Nephron (organoid): ENCODE measurements around the gene FBXL12.

Experiments used
- H3K27ac Mint-ChIP-seq, 3 experiments: 2 replicates each; pipeline ENCODE4 v1.8.0; 2020; ENCODE audit warnings: mixed read lengths in 3 of 3, mild to moderate bottlenecking in 2 of 3, moderate library complexity in 1 of 3
- H3K27me3 Mint-ChIP-seq: 2 replicates; pipeline ENCODE4 v1.8.0; 2021; ENCODE audit warnings: low read depth, mild to moderate bottlenecking, moderate library complexity, mixed read lengths
- H3K36me3 Mint-ChIP-seq: 2 replicates; pipeline ENCODE4 v1.8.0; 2020; ENCODE audit warnings: low read depth, mixed read lengths
- H3K4me1 Mint-ChIP-seq: 2 replicates; pipeline ENCODE4 v1.8.0; 2020; ENCODE audit warnings: mixed read lengths
- H3K4me3 Mint-ChIP-seq, 3 experiments: 2 replicates each; pipeline ENCODE4 v1.8.0; 2020; ENCODE audit warnings: mild to moderate bottlenecking in 3 of 3, mixed read lengths in 3 of 3, moderate library complexity in 2 of 3
- H3K9me3 Mint-ChIP-seq: 2 replicates; pipeline ENCODE4 v1.8.0; 2020; ENCODE audit warnings: mixed read lengths
- TF ChIP-seq, protein P1 (sequence below), 3 experiments: fragments of 200-600 bp; sonication (generic); IDR thresholded peaks; one replicate each; pipeline ENCODE4 v1.5.0; 2021; ENCODE audit warnings: antibody characterized with exemption in 3 of 3; ENCODE audit not compliant: unreplicated experiment in 3 of 3

Gene FBXL12

DNA sequence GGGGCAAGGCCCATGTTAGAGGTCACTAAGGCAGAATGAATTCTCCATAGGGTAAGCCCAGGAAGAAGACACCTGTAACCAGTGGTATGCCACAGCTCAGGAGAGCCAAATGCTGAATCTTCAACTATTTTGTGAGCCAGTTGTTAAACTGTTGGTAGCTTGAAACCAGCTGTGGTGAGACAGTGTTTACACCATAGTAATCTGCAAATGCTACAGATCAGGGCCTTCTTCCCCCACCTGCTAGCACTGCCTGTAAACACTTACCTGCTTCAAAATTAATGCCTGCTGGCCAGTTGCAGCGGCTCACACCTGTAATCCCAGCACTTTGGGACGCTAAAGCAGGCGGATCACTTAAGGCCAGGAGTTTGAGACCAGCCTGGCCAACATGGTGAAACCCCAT is 12.1 kb downstream of the FBXL12 start:
- TF ChIP-seq, protein P1, sequence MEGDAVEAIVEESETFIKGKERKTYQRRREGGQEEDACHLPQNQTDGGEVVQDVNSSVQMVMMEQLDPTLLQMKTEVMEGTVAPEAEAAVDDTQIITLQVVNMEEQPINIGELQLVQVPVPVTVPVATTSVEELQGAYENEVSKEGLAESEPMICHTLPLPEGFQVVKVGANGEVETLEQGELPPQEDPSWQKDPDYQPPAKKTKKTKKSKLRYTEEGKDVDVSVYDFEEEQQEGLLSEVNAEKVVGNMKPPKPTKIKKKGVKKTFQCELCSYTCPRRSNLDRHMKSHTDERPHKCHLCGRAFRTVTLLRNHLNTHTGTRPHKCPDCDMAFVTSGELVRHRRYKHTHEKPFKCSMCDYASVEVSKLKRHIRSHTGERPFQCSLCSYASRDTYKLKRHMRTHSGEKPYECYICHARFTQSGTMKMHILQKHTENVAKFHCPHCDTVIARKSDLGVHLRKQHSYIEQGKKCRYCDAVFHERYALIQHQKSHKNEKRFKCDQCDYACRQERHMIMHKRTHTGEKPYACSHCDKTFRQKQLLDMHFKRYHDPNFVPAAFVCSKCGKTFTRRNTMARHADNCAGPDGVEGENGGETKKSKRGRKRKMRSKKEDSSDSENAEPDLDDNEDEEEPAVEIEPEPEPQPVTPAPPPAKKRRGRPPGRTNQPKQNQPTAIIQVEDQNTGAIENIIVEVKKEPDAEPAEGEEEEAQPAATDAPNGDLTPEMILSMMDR (IDR thresholded peaks at IDR 0.05; ENCODE audit: unreplicated experiment in 3 of 3): no peak
- no peak overlapping the region for H3K27ac Mint-ChIP-seq
- no peaks in the 10 kb centered on the region for H3K4me1 Mint-ChIP-seq
- H3K27me3 Mint-ChIP-seq: no peaks in the 10 kb centered on the region
- H3K36me3 Mint-ChIP-seq: peaks cover 38% of the 10 kb centered on the region
- no peak overlapping the region for H3K4me3 Mint-ChIP-seq
- no peaks in the 10 kb centered on the region for H3K9me3 Mint-ChIP-seq

DNA sequence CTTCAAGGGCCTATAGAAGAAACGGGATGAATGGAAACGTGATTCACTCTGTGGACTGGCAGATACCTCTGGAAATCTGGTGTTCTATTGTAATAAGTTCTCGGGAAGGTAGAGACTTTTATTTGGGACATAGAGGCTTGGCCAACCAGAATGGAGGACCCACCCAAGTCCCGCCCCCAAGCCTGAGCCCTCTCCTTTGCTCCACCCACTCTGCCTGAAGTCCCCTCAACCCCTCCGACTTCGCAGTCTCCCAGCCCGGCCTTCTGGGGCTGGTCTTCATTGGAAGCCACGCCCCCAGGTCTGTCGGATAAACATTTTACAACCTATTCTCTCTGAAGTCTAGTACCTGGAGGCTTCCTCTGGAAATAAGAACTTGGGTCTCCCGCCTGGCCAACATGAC is 16.9 kb downstream of the FBXL12 start:
- Mint-ChIP-seq H3K27ac (no peak overlapping the region), H3K9me3 (no peaks in the 10 kb centered on the region), H3K4me1 (no peaks in the 10 kb centered on the region), H3K27me3 (no peaks in the 10 kb centered on the region), H3K4me3 (no peak overlapping the region), H3K36me3 (peaks cover 18% of the 10 kb centered on the region)
- TF ChIP-seq, protein P1 (IDR thresholded peaks at IDR 0.05; ENCODE audit: unreplicated experiment in 3 of 3): no peak

DNA sequence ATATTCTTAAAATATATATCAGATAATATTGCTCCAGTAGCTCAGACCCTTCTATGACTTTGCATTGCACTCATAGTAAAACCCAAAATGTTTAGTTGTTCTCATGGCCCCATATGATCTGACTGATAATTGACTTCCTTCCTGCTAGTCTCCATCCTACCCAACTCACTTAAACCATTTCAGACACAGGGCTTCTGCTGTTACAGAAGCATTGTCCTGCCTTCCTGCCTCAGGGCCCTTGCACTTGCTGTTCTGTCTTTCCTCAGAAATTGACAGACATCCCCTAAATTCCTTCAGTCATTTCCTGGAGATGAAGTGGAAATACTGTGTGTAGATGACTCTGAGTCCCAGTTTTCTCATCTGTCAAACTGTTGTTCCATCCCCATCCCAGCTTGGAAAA is 19.7 kb downstream of the FBXL12 start:
- Mint-ChIP-seq H3K27ac (no peak overlapping the region), H3K4me1 (peaks cover 7% of the 10 kb centered on the region), H3K36me3 (peaks cover 17% of the 10 kb centered on the region), H3K9me3 (no peaks in the 10 kb centered on the region), H3K4me3 (no peak overlapping the region), H3K27me3 (no peaks in the 10 kb centered on the region)
- TF ChIP-seq, protein P1 (IDR thresholded peaks at IDR 0.05; ENCODE audit: unreplicated experiment in 3 of 3): no peak

DNA sequence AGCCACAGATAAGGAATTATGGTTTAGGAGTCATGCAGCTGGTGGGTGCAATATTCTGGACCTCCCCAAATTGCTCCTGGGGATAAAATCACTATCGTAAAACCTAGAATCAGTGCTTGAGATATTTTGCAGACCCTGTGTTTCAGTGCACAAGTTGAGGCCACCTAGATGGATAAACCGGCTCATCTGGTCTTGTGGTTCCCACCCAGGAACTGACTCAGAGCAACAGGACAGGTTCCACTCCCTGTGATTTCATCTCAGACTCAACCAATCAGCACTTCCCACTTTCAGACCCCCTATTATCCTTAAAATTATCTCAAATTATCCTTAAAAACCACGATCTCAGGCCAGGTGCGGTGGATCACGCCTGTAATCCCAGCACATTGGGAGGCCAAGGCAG is 21.0 kb downstream of the FBXL12 start:
- no peak overlapping the region for H3K4me3 Mint-ChIP-seq
- TF ChIP-seq, protein P1 (IDR thresholded peaks at IDR 0.05; ENCODE audit: unreplicated experiment in 3 of 3): no peak
- H3K27ac Mint-ChIP-seq: no peak overlapping the region
- peaks cover 6% of the 10 kb centered on the region for H3K36me3 Mint-ChIP-seq
- H3K4me1 Mint-ChIP-seq: peaks cover 7% of the 10 kb centered on the region
- no peaks in the 10 kb centered on the region for H3K27me3 Mint-ChIP-seq
- no peaks in the 10 kb centered on the region for H3K9me3 Mint-ChIP-seq

DNA sequence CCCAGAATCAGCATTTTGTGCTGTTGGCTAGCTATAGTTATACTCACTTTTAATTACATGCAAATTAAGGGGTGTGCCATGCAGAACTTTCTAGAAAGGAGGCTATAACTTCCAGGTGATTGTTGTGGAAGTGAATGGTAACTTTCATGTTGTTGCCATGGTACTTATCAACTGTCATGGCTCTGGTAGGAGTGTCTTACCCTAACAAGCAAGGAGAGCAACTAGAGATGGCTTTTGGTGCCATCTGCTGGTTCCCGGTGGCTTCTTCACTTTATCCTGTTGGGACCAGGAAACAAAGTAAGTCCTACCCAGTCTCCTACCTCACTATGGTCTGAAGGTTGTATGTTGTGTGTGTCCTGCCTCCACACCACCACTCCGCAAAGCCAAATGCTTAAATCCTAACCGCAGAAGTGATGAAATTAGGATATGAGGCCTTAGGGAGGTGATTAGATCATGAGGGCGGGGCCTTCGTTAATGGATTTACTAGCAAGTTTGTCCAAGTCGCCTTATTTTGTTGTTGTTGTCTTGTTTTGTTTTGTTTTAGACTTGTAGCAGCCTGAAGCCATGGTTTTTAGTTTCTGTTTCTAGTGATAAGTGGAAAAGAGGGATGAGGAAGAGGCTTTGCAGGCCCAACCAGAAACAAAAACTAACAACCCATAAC is 22.6 kb downstream of the FBXL12 start:
- H3K9me3 Mint-ChIP-seq: no peaks in the 10 kb centered on the region
- H3K36me3 Mint-ChIP-seq: no peaks in the 10 kb centered on the region
- H3K27ac Mint-ChIP-seq: peak overlapping the region; percentile 48 to 94 (median 68)
- H3K4me3 Mint-ChIP-seq: peak overlapping the region; percentile 40 to 76 (median 53)
- peaks cover 4% of the 10 kb centered on the region for H3K27me3 Mint-ChIP-seq
- H3K4me1 Mint-ChIP-seq: peaks cover 12% of the 10 kb centered on the region
- TF ChIP-seq, protein P1 (IDR thresholded peaks at IDR 0.05; ENCODE audit: unreplicated experiment in 3 of 3): peak; percentile 77 to 85 (median 81)

DNA sequence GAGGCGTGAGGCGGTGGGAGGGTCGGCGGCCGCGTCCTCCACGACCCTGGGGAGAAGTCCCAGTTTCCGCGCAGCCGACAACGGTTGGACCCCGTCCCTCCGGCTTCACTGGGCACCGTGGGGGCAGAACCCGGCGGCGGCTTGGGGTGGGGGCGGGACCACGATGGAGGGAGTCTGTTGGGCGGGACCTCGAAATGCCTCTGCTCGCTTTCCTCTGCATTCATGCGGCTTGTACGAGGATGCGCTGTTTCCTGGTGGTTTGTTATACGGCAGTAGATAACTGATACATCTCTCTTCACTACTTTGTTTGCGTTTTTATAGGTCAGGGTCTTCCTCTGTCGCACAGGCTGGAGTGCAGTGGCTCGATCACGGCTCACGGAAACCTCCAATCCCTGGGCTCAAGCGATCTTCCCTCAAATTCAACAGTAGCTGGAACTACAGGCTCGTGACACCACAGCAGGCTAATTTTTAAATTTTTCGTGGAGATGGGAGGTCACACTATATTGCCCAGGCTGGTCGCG is 25.7 kb downstream of the FBXL12 start:
- Mint-ChIP-seq H3K27me3 (peaks cover 4% of the 10 kb centered on the region), H3K4me3 (peak overlapping the region; percentile 87 to 100 (median 90)), H3K9me3 (no peaks in the 10 kb centered on the region), H3K36me3 (no peaks in the 10 kb centered on the region), H3K27ac (peak overlapping the region; percentile 96 to 97 (median 97)), H3K4me1 (peaks cover 31% of the 10 kb centered on the region)
- TF ChIP-seq, protein P1 (IDR thresholded peaks at IDR 0.05; ENCODE audit: unreplicated experiment in 3 of 3): no peak
